ENCODE results near the gene RGMA.
A peak's percentile ranks its signal among the peaks of the same experiment; 100 is the strongest.
"Not testable (repeated sequence)": the region's sequence is repeated elsewhere in the genome, so short reads cannot be mapped to it uniquely, and the experiment has no call there.

The RGMA gene

GRCh38 chr15:93032515-93033206 is 56.4 kb downstream of the RGMA start:
- not testable (repeated sequence) for DNase-seq

GRCh38 chr15:93031557-93032384 is 57.2 kb downstream of the RGMA start:
- DNase-seq = not testable (repeated sequence)

GRCh38 chr15:93031103-93031464 is 57.9 kb downstream of the RGMA start:
- DNase-seq = no peak

GRCh38 chr15:93030430-93031102 is 58.4 kb downstream of the RGMA start:
- peak; percentile 67 for DNase-seq

GRCh38 chr15:93029836-93030429 is 59.1 kb downstream of the RGMA start:
- peak; percentile 63 for DNase-seq

GRCh38 chr15:93029214-93029835 is 59.7 kb downstream of the RGMA start:
- no peak for DNase-seq

- peak; percentile 7 for DNase-seq
Measured at GRCh38 chr15:93028632-93029213, 60.3 kb downstream of the RGMA start.

- DNase-seq = no peak
Measured at GRCh38 chr15:93028111-93028631, 60.8 kb downstream of the RGMA start.

- no peak for DNase-seq
Measured at GRCh38 chr15:93027413-93027812, 61.6 kb downstream of the RGMA start.

- no peak for DNase-seq
Measured at GRCh38 chr15:93026380-93026817, 62.6 kb downstream of the RGMA start.

GRCh38 chr15:93025625-93025982 is 63.4 kb downstream of the RGMA start:
- DNase-seq = no peak

GRCh38 chr15:93024716-93025624 is 64.0 kb downstream of the RGMA start:
- no peak for DNase-seq

- no peak for DNase-seq
Measured at GRCh38 chr15:93024293-93024692, 64.7 kb downstream of the RGMA start.

- no peak for DNase-seq
Measured at GRCh38 chr15:93020976-93021772, 67.8 kb downstream of the RGMA start.

GRCh38 chr15:93019971-93020370 is 69.0 kb downstream of the RGMA start:
- no peak for DNase-seq

- no peak for DNase-seq
Measured at GRCh38 chr15:93019090-93019489, 69.9 kb downstream of the RGMA start.

- DNase-seq = peak; percentile 4
Measured at GRCh38 chr15:93018574-93018973, 70.4 kb downstream of the RGMA start.

GRCh38 chr15:93017526-93017925 is 71.5 kb downstream of the RGMA start:
- no peak for DNase-seq

GRCh38 chr15:93012786-93013185 is 76.2 kb downstream of the RGMA start:
- DNase-seq = no peak

- DNase-seq = no peak
Measured at GRCh38 chr15:93007994-93008393, 81.0 kb downstream of the RGMA start.

All from DMS53 (cell line).